GM12878 (cell line): Measurements from ENCODE around the gene ATG101. TPM values are rescaled to one million over a fixed set of nuclear protein-coding genes. Genes with fewer than 3 reads are reported as not detected.
A peak's percentile ranks its signal among the peaks of the same experiment; 100 is the strongest.

Experiments
- ATAC-seq: fragments of 200-7000 bp; cut with Tn5 transposase; 3 replicates; pipeline ENCODE4 v1.9.1; 2020; ENCODE audit warnings: mild to moderate bottlenecking, moderate library complexity
- BruUV-seq: library from RNA; stranded (reverse); fragments of 400-500 nt; replicated peaks from 2 replicates; lab custom pipeline; 2021; lab: Mats Ljungman, UMichigan
- CTCF ChIA-PET: fragments of 300-600 bp; sonication (Branson Sonifier 250); formaldehyde crosslinking; extraction: SDS; loops from one replicate; lab custom pipeline; 2021; ENCODE audit warnings: inconsistent platforms; lab: Yijun Ruan, JAX
- POLR2A ChIA-PET: fragments of 350-600 bp; formaldehyde crosslinking; extraction: SDS; loops from one replicate; lab custom pipeline; 2021; ENCODE audit warnings: inconsistent platforms; lab: Charles Lee
- RAD21 ChIA-PET: fragments of 300-600 bp; sonication (Branson Sonifier 250); formaldehyde crosslinking; loops from one replicate; lab custom pipeline; 2023; ENCODE audit warnings: antibody characterized with exemption; ENCODE audit not compliant: unreplicated experiment; lab: Charles Lee
- SMC1A ChIA-PET: fragments of 300-600 bp; sonication (Branson Sonifier 250); formaldehyde crosslinking; loops from one replicate; lab custom pipeline; 2023; ENCODE audit not compliant: unreplicated experiment, uncharacterized antibody; lab: Charles Lee
- DNase-seq: peaks from one replicate; pipeline ENCODE4 v3.0.0-alpha.2; 2011; ENCODE audit warnings: low read depth, low spot score
- FAIRE-seq: peaks from 3 replicates; lab custom pipeline; 2011; peaks lifted over from hg19 to GRCh38; lab: Jason Lieb, UNC
- H2AFZ ChIP-seq: 2 replicates; pipeline ENCODE4 v1.6.0; 2011; ENCODE audit warnings: low read depth, low read length, control low read depth; ENCODE audit not compliant: control insufficient read depth
- H3K27ac ChIP-seq: 2 replicates; pipeline ENCODE4 v1.5.1; 2011; ENCODE audit warnings: control low read depth; ENCODE audit not compliant: control insufficient read depth, insufficient read depth
- H3K27me3 ChIP-seq, 2 experiments: replicated peaks in 1 of 2; 2 replicates each; pipeline versions ENCODE4 v1.6.0 to v1.6.1; 2011; ENCODE audit warnings: low read length in 1 of 2; ENCODE audit not compliant: control insufficient read depth in 2 of 2, insufficient read depth in 2 of 2
- H3K36me3 ChIP-seq, 2 experiments: 2 replicates each; pipeline ENCODE4 v1.5.1; 2011; ENCODE audit warnings: low read length in 1 of 2; ENCODE audit not compliant: control insufficient read depth in 2 of 2, insufficient read depth in 2 of 2
- H3K4me1 ChIP-seq: 2 replicates; pipeline ENCODE4 v1.6.1; 2011; ENCODE audit warnings: mild to moderate bottlenecking, low read length, moderate library complexity, mixed read lengths; ENCODE audit not compliant: control insufficient read depth, insufficient read depth
- H3K4me2 ChIP-seq: 2 replicates; pipeline ENCODE4 v1.6.0; 2011; ENCODE audit warnings: control low read depth; ENCODE audit not compliant: control insufficient read depth, insufficient read depth
- H3K4me3 ChIP-seq: fragments of 200-600 bp; sonication (generic); 2 replicates; pipeline ENCODE4 v1.5.1; 2016
- H3K79me2 ChIP-seq: 2 replicates; pipeline ENCODE4 v1.6.0; 2011; ENCODE audit warnings: low read length; ENCODE audit not compliant: control insufficient read depth, insufficient read depth
- H3K9ac ChIP-seq: 2 replicates; pipeline ENCODE4 v1.8.0; 2011; ENCODE audit warnings: low read length, control low read depth, mixed read lengths; ENCODE audit not compliant: control insufficient read depth, insufficient read depth
- H3K9me3 ChIP-seq: replicated peaks from 3 replicates; pipeline ENCODE4 v1.5.1; 2011; ENCODE audit warnings: mild to moderate bottlenecking, low read length; ENCODE audit not compliant: control insufficient read depth, insufficient read depth
- H4K20me1 ChIP-seq: 2 replicates; pipeline ENCODE4 v1.6.0; 2011; ENCODE audit not compliant: control insufficient read depth, insufficient read depth
- KAT2A ChIP-seq: conservative IDR thresholded peaks from 2 replicates; pipeline ENCODE4 v1.6.1; 2011; ENCODE audit warnings: low read depth, low read length; ENCODE audit not compliant: control insufficient read depth
- RAD51 ChIP-seq: fragments of 450-650 bp; IDR thresholded peaks from 2 replicates; pipeline ENCODE4 v1.6.1; 2016; ENCODE audit warnings: moderate library complexity, mild to moderate bottlenecking, inconsistent platforms
- SIX5 ChIP-seq: IDR thresholded peaks from 2 replicates; pipeline ENCODE4 v1.6.1; 2011; ENCODE audit warnings: mild to moderate bottlenecking, low read depth, low read length, moderate library complexity; ENCODE audit not compliant: severe bottlenecking
- SKIL ChIP-seq: fragments of 450-650 bp; IDR thresholded peaks from 2 replicates; pipeline ENCODE4 v1.6.1; 2017; ENCODE audit warnings: mild to moderate bottlenecking, low read depth, inconsistent platforms; ENCODE audit not compliant: poor library complexity, severe bottlenecking
- WGBS: methylation state at CpG from one replicate; pipeline ENCODE4 v1.1.6; 2016; ENCODE audit warnings: low lambda C conversion rate; ENCODE audit not compliant: insufficient replicate concordance, insufficient coverage; ENCODE audit errors: missing lambda C conversion rate; 5-methylcytosine and 5-hydroxymethylcytosine counted together
- in situ Hi-C: fragments of 300-500 bp; cut with MboI; formaldehyde crosslinking; loops from 9 replicates; pipeline ENCODE4 v1.14.3; 2018; ENCODE audit warnings: mixed read lengths
- intact Hi-C: fragments of 100-400 bp; cut with micrococcal nuclease; formaldehyde crosslinking; loops from one replicate; pipeline ENCODE4 v1.14.2; 2022; ENCODE audit not compliant: unreplicated experiment
- polyA plus RNA-seq, 11 experiments: library from polyadenylated mRNA; depleted of rRNA in 4 of 11; unstranded in 6 of 11; stranded (reverse) in 5 of 11; fragments of >200 nt; fragmentation: Nextera tagmentation in 4 of 11; fragmentation: Illumina TruSeq in 1 of 11; extraction: Ambion mirVana in 4 of 11; extraction: Trizol in 1 of 11; gene quantifications; 1 replicate in 1 of 11; 2 replicates in 10 of 11; pipeline versions ENCODE4 v1.2.1 to v1.2.3, GENCODE V29; 2011 to 2016; ENCODE audit warnings: inconsistent platforms in 2 of 11, missing spikeins in 2 of 11, low read depth in 1 of 11
- total RNA-seq, 4 experiments: library from RNA; depleted of rRNA in 3 of 4; stranded (reverse); fragments of >200 nt in 3 of 4; fragmentation: Illumina TruSeq in 1 of 4; extraction: Trizol in 1 of 4; gene quantifications; 2 replicates each; pipeline versions ENCODE4 v1.2.1 to v1.2.3, GENCODE V29; 2013 to 2021

The ATG101 gene
- total and polyA plus RNA-seq, 10 of the 15 experiments (the other 5 are each of a cell fraction or from before 2014, with no cell fraction given), result 2.7 to 49.8 (median 35.3) TPM

DNA sequence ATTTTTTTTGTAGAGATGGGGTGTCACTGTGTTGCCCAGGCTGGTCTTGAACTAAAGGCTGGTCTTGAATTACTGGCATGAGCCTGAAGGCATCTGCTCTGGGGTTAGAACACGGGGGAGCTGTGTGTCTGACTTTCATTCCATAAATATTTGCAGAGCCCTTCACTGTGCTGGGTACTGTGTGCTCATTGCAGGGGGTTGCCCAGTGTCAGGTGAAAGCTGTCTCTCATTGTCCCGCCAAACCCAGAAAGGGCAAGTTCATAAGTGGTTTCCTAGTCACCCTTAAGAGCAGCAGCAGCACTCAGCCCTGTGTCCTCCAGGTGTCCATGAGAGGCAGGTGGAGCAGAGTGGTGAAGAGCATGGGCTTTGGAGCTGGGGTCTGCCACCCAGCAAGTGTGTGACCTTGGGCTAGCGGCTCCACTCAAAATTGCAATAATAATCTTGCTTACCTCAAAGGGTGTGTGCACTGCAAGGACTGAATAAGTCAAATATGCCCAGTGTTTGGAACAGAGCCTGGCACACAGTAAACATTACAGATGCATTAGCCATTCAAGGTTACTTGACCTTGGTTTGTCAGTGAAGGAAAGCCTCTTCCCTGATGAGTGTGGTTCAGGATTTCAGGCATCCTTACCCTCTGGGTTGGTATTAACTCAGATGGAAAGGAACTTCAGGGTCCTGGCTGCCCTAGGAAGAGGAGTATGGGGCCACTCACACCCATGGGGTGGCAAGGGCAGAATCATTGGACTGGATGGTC is 5.4 kb downstream of the ATG101 start:
- SMC1A ChIA-PET, result interaction anchor here (2.3 kb wide), 1 partner anchor 42 kb away, joined by 7 read pairs; no protein-coding TSS in a partner anchor
- no peaks in the 10 kb centered on the region for H3K9me3 ChIP-seq
- DNase-seq, result no peak
- peaks cover 9% of the 10 kb centered on the region; the same call in 1 of the 2 replicates for H3K4me1 ChIP-seq
- H3K79me2 ChIP-seq, result peaks cover 37% of the 10 kb centered on the region
- no TSS peak for BruUV-seq
- whole genome bisulfite sequencing, result 83% methylated on average over 3 of the region's 3 CpGs
- H3K27ac ChIP-seq, result no peak overlapping the region; the same call in 1 of the 2 replicates
- H3K4me3 ChIP-seq, result no peak overlapping the region
- ATAC-seq, result no peak
- POLR2A ChIA-PET, result interaction anchor here (0.7 to 0.8 kb wide), 2 partner anchors 25 to 49 kb away, joined by 3 read pairs; no protein-coding TSS in a partner anchor
- no peak for FAIRE-seq
- H4K20me1 ChIP-seq, result no peaks in the 10 kb centered on the region
- RAD21 ChIA-PET, result interaction anchor here (2.0 kb wide), 1 partner anchor 50 kb away, joined by 5 read pairs; no protein-coding TSS in a partner anchor
- peaks cover 15 to 16% of the 10 kb centered on the region in 2 experiments for H3K36me3 ChIP-seq
- 0 out of 2 replicates have a peak overlapping the region, but pooled peaks have one; percentile 12 for H3K4me2 ChIP-seq
- CTCF ChIA-PET, result interaction anchor here (0.6 to 15.1 kb wide), 7 partner anchors 8 to 71 kb away, joined by 3 to 208 read pairs (median 6); no protein-coding TSS in a partner anchor
- no peak overlapping the region for H2AFZ ChIP-seq
- H3K9ac ChIP-seq, result no peak overlapping the region
- no peak for TF ChIP-seq RAD51
- H3K27me3 ChIP-seq, result no peaks in the 10 kb centered on the region
- in situ Hi-C loops (no loop called here), intact Hi-C loops (no loop called here)

DNA sequence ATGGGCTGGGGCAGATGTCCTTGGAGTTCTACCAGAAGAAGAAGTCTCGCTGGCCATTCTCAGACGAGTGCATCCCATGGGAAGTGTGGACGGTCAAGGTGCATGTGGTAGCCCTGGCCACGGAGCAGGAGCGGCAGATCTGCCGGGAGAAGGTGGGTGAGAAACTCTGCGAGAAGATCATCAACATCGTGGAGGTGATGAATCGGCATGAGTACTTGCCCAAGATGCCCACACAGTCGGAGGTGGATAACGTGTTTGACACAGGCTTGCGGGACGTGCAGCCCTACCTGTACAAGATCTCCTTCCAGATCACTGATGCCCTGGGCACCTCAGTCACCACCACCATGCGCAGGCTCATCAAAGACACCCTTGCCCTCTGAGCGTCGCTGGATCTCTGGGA is 7.0 kb downstream of the ATG101 start:
- POLR2A ChIA-PET, result interaction anchor here (1.0 kb wide), 1 partner anchor 36 kb away, joined by 3 read pairs; no protein-coding TSS in a partner anchor
- Histone ChIP-seq H3K4me2 (no peak overlapping the region), H3K79me2 (peaks cover 22% of the 10 kb centered on the region), H3K9me3 (no peaks in the 10 kb centered on the region), H4K20me1 (no peaks in the 10 kb centered on the region), H3K36me3 (peaks cover 16% of the 10 kb centered on the region in 2 experiments), H3K9ac (no peak overlapping the region), H3K27me3 (no peaks in the 10 kb centered on the region), H3K4me3 (no peak overlapping the region), H2AFZ (no peak overlapping the region), H3K27ac (no peak overlapping the region), H3K4me1 (peaks cover 19% of the 10 kb centered on the region)
- RAD21 ChIA-PET, result interaction anchor here (2.0 kb wide), 1 partner anchor 52 kb away, joined by 5 read pairs; no protein-coding TSS in a partner anchor
- intact Hi-C loops (no loop called here), in situ Hi-C loops (no loop called here)
- CTCF ChIA-PET, result interaction anchor here (1.1 to 1.3 kb wide), 2 partner anchors 9 to 11 kb away, joined by 3 read pairs; no protein-coding TSS in a partner anchor
- ATAC-seq (no peak), FAIRE-seq (no peak), DNase-seq (no peak)
- no TSS peak for BruUV-seq
- 91% methylated on average over 16 of the region's 16 CpGs for WGBS
- SMC1A ChIA-PET, result no interaction called here
- TF ChIP-seq SKIL, result no peak
- TF ChIP-seq SIX5, result no peak
- TF ChIP-seq KAT2A, result no peak
